ENCODE measurements around the gene ANK2.

Gene ANK2

DNA sequence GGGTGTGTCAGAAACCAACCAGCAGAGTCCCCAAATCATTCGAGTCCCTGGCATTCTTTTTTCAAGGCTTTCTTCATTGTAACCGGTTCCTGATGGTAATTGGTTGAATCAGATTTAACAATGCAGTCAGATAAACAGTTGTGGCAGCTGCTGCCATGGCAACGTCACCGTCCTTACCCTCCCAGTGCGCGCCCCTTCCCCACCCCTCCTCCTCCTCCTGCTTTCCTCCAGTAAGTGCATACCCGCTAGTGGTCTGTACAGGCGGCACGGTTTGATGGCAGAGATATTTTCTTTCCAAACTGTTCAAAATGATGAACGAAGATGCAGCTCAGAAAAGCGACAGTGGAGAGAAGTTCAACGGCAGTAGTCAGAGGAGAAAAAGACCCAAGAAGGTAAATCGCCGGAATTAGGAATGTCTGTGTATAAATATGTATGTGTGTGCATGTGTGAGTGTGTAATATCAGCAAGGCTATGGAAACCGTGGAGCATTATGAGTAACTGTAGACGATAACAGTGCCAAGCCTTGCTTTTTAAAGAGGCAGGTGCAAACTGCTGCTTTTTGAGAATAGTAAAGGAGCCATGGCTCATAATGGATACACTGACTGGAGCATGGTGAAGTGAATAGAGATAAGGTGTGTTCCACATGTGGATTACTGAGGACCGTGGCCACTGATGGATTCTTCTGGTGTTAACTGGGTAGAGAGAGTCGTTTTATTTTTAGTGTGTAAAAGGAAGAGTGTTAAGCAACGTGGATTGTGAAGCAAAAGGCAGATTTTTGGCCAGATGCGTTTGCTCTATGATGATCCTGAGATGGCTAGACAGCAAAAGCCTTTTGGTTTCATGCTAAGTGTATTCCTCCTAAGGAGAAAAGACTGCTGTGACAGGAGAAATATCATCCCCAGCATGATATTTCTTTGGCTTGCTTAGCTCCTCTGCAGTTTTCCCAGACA lies at the start of gene ANK2:
Gene ANK2 (plus strand): TSS at position 233 of the 950 bp plus-strand sequence. CDS start 76 bp downstream, at position 309.
- no peaks in the 10 kb centered on the region for H4K20me1 ChIP-seq
- no peaks in the 10 kb centered on the region for H3K36me3 ChIP-seq
- no peak within 1 kb of the TSS for H3K27ac ChIP-seq
- H3K9ac ChIP-seq: no peak within 1 kb of the TSS
- H3K4me3 ChIP-seq: no peak within 1 kb of the TSS
- no peaks in the 10 kb centered on the region for H3K27me3 ChIP-seq
- no peak for TF ChIP-seq Cebpa-rat (IDR thresholded peaks at IDR 0.05)
- H3K4me2 ChIP-seq: no peak within 1 kb of the TSS
- peaks cover 12% of the 10 kb centered on the region for H3K4me1 ChIP-seq
- no peaks in the 10 kb centered on the region for H3K9me3 ChIP-seq

DNA sequence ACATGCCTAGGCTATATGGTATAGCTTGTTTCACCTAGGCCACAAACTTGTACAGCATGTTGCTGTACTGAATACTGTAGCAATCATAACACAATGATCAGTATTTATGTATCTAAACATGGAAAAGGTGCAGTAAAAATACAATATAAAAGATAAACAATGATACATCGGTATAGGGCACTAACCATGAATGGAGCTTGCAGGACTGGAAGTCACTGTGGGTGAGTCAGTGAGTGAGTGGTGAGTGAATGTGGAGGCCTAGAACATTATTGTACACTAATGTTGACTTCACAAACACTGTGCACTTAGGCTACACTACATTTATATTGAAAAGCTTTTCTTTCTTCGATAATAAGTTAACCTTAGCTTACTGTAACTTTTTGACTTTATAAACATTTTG lies 45.6 kb upstream of the ANK2 start:
- no peak for TF ChIP-seq Cebpa-rat (IDR thresholded peaks at IDR 0.05)
- H3K4me2 ChIP-seq: no peak overlapping the region
- H3K27me3 ChIP-seq: no peaks in the 10 kb centered on the region
- no peak overlapping the region for H3K4me3 ChIP-seq
- no peak overlapping the region for H3K27ac ChIP-seq
- H3K36me3 ChIP-seq: no peaks in the 10 kb centered on the region
- no peaks in the 10 kb centered on the region for H4K20me1 ChIP-seq
- no peaks in the 10 kb centered on the region for H3K9me3 ChIP-seq
- no peak overlapping the region for H3K9ac ChIP-seq
- H3K4me1 ChIP-seq: no peaks in the 10 kb centered on the region

DNA sequence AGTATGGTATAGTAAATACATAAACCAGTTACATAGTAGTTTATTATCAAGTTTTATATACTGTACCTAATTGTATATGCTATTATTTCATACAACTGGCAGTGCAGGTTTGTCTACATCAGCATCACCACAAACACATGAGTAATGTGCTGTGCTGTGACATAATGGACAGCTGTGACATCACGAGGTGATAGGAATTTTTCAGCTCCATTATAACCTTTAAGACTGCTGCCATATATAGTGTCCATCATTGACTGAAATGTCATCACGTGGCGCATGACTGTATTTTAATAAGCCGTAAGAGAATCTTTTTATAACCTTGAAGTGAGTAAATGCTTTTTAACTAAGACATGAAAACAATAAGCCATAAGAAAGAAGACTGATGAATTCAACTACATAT lies 44.8 kb upstream of the ANK2 start:
- no peaks in the 10 kb centered on the region for H3K27me3 ChIP-seq
- H3K27ac ChIP-seq: no peak overlapping the region
- no peak overlapping the region for H3K9ac ChIP-seq
- no peak for TF ChIP-seq Cebpa-rat (IDR thresholded peaks at IDR 0.05)
- no peaks in the 10 kb centered on the region for H3K9me3 ChIP-seq
- no peaks in the 10 kb centered on the region for H4K20me1 ChIP-seq
- no peaks in the 10 kb centered on the region for H3K36me3 ChIP-seq
- no peak overlapping the region for H3K4me3 ChIP-seq
- no peak overlapping the region for H3K4me2 ChIP-seq
- no peaks in the 10 kb centered on the region for H3K4me1 ChIP-seq

DNA sequence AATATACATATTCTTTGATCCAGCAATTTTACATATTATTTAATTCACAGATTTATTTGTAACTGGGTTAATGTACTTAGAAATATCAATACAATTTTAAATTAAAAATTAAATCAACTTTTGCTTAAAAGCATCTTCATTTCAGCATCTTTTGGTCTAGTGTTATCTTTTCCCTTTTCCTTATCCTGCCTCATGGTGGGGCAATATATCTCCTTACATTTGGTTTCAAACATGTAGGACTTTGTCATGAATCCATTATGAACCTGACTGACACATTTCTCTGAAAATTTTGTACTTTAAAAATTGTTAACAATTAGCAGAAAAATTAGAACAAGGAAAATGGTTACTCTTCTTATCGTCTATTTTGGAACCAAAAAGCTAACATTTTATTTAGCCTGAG lies 42.8 kb upstream of the ANK2 start:
- H3K9ac ChIP-seq: no peak overlapping the region
- H4K20me1 ChIP-seq: no peaks in the 10 kb centered on the region
- no peak overlapping the region for H3K4me3 ChIP-seq
- H3K27me3 ChIP-seq: no peaks in the 10 kb centered on the region
- H3K4me2 ChIP-seq: no peak overlapping the region
- TF ChIP-seq Cebpa-rat (IDR thresholded peaks at IDR 0.05): no peak
- no peaks in the 10 kb centered on the region for H3K4me1 ChIP-seq
- H3K36me3 ChIP-seq: no peaks in the 10 kb centered on the region
- no peak overlapping the region for H3K27ac ChIP-seq
- no peaks in the 10 kb centered on the region for H3K9me3 ChIP-seq

DNA sequence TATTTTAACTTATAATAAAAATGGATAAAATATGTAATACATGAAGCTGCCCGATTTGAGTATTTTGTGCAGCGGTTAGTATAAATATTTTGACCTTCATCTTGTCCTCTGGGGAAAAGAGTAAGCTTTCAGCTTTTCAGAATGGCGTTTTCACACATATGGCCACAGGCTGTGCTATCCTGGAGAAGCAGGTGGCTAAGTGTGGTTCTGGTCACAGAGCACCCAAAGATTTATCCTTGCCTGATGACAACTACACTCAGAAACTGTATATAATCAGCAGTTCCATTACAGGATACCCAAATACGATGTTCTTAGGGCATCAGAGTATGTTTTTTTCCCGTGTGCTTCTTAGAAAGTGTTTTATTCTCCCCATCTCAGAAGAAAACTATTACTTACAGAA lies 42.3 kb upstream of the ANK2 start:
- Histone ChIP-seq H3K27me3 (no peaks in the 10 kb centered on the region), H3K9ac (no peak overlapping the region), H3K27ac (no peak overlapping the region), H3K9me3 (no peaks in the 10 kb centered on the region), H3K4me1 (no peaks in the 10 kb centered on the region), H3K4me2 (no peak overlapping the region), H4K20me1 (no peaks in the 10 kb centered on the region), H3K36me3 (no peaks in the 10 kb centered on the region), H3K4me3 (no peak overlapping the region)
- TF ChIP-seq Cebpa-rat (IDR thresholded peaks at IDR 0.05): no peak

DNA sequence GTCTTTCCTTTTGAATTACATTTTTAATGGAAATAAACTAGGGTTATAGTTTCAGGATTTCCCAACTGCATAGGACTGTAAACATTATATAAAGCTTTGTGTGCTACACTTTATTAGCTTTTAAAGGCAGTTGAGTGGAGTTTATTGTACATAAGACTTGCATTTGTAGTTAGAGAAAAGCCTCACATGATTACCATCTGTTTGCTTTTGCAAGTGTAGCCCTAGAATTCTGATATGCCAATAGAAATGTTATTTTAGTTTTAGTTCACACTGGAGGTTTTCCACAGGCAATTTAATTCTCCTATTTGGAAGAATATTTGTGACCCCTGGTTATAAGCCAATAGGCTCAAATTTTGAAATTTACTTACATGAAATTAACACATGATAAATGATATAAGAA lies 41.3 kb upstream of the ANK2 start:
- H3K36me3 ChIP-seq: no peaks in the 10 kb centered on the region
- no peak overlapping the region for H3K4me3 ChIP-seq
- TF ChIP-seq Cebpa-rat (IDR thresholded peaks at IDR 0.05): no peak
- H3K4me1 ChIP-seq: no peaks in the 10 kb centered on the region
- no peak overlapping the region for H3K9ac ChIP-seq
- no peak overlapping the region for H3K27ac ChIP-seq
- no peaks in the 10 kb centered on the region for H3K27me3 ChIP-seq
- no peaks in the 10 kb centered on the region for H4K20me1 ChIP-seq
- no peaks in the 10 kb centered on the region for H3K9me3 ChIP-seq
- H3K4me2 ChIP-seq: no peak overlapping the region

DNA sequence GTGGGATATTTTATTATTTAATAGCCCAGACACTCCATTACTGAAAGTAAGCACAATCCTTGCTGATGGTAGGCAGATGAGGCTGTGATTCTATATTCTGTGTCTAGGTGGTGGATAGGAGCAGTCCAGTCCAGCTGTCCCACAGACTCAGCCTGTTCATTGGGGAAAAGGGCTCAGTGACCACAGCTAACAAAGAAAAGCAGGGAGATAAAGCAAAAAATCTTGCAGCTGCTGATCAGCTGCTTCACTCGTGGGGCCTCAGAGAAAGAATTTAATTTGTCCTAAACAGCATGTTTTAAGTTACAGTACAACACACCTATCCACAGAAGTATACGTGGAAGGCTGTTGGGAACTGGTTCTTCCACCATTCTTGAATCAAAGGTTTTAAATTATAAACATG lies 40.7 kb upstream of the ANK2 start:
- Histone ChIP-seq H3K4me3 (no peak overlapping the region), H3K36me3 (no peaks in the 10 kb centered on the region), H3K4me2 (no peak overlapping the region), H3K27me3 (no peaks in the 10 kb centered on the region), H3K27ac (no peak overlapping the region), H3K9me3 (no peaks in the 10 kb centered on the region), H3K9ac (no peak overlapping the region), H3K4me1 (no peaks in the 10 kb centered on the region), H4K20me1 (no peaks in the 10 kb centered on the region)
- no peak for TF ChIP-seq Cebpa-rat (IDR thresholded peaks at IDR 0.05)

- no peak for TF ChIP-seq Cebpa-rat (IDR thresholded peaks at IDR 0.05)
- Histone ChIP-seq H3K36me3 (no peaks in the 10 kb centered on the region), H4K20me1 (no peaks in the 10 kb centered on the region), H3K4me1 (no peaks in the 10 kb centered on the region), H3K27ac (no peak overlapping the region), H3K9ac (no peak overlapping the region), H3K9me3 (no peaks in the 10 kb centered on the region), H3K4me3 (no peak overlapping the region), H3K27me3 (no peaks in the 10 kb centered on the region), H3K4me2 (no peak overlapping the region)
Observed at GRCh38 chr4:113009461-113009860, 40.0 kb upstream of the ANK2 start.

DNA sequence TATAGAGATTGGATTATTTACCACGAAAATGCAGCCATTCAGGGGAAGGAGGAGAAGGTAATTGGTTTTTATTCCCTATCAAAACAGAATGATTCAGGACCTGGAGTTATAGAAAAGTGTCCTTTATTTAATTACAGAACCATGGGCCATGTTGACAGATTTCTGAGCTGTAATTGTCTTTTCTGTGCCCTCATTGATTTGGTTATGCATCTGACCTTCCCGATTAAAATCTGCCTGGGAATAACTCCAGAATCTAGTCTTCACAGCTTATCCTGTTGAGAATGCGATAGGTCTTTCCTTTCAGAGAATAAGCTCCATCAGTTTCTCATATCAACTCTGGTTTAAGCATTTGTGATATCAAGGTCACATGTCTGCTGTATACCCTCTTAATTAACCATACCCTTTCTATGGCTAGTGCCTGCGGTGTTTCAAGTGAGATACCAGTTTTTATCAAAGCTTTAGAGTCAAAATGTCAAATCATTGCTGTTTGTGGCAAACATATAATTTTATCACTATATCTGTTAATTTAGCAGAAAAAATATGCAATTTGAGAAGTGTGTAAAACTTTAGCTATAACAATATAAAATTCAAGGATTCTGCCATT lies 37.2 kb upstream of the ANK2 start:
- Histone ChIP-seq H3K27me3 (no peaks in the 10 kb centered on the region), H4K20me1 (no peaks in the 10 kb centered on the region), H3K27ac (no peak overlapping the region), H3K4me2 (no peak overlapping the region), H3K4me1 (no peaks in the 10 kb centered on the region), H3K4me3 (no peak overlapping the region), H3K9ac (no peak overlapping the region), H3K9me3 (no peaks in the 10 kb centered on the region), H3K36me3 (no peaks in the 10 kb centered on the region)
- no peak for TF ChIP-seq Cebpa-rat (IDR thresholded peaks at IDR 0.05)

- H3K4me3 ChIP-seq: no peak overlapping the region
- H3K36me3 ChIP-seq: no peaks in the 10 kb centered on the region
- H3K4me2 ChIP-seq: no peak overlapping the region
- H3K27ac ChIP-seq: no peak overlapping the region
- TF ChIP-seq Cebpa-rat (IDR thresholded peaks at IDR 0.05): no peak
- H4K20me1 ChIP-seq: no peaks in the 10 kb centered on the region
- H3K9me3 ChIP-seq: no peaks in the 10 kb centered on the region
- no peaks in the 10 kb centered on the region for H3K27me3 ChIP-seq
- H3K4me1 ChIP-seq: no peaks in the 10 kb centered on the region
- no peak overlapping the region for H3K9ac ChIP-seq
Observed at GRCh38 chr4:113012786-113013185, 36.7 kb upstream of the ANK2 start.

Measured in BLaER1 (cell line).